ENCODE measurements around the gene CTU2. TPM values are rescaled to one million over a fixed set of nuclear protein-coding genes. Genes with fewer than 3 reads are reported as not detected.

CTU2 gene
- polyA plus RNA-seq, 1 donor = 11.0 TPM

GRCh38 chr16:88738151-88739084 is 32.1 kb downstream of the CTU2 start:
- H3K27me3 ChIP-seq (ENCODE audit: control insufficient read depth, insufficient read depth, low read length) = no peaks in the 10 kb centered on the region
- no peak for DNase-seq
- no peak overlapping the region for H3K27ac ChIP-seq (ENCODE audit: low read length)
- WGBS (ENCODE audit: insufficient coverage, low lambda C conversion rate) = no CpG with 5 or more reads among the region's 41 CpGs
- H3K9me3 ChIP-seq (ENCODE audit: control insufficient read depth, low read depth, low read length) = no peaks in the 10 kb centered on the region
- H3K36me3 ChIP-seq (ENCODE audit: control insufficient read depth, insufficient read depth, low read length) = peaks cover 57% of the 10 kb centered on the region
- H3K4me1 ChIP-seq (ENCODE audit: control insufficient read depth, insufficient read depth, low read length) = no peaks in the 10 kb centered on the region
- no peak overlapping the region for H3K4me3 ChIP-seq (ENCODE audit: low read length)

DNA sequence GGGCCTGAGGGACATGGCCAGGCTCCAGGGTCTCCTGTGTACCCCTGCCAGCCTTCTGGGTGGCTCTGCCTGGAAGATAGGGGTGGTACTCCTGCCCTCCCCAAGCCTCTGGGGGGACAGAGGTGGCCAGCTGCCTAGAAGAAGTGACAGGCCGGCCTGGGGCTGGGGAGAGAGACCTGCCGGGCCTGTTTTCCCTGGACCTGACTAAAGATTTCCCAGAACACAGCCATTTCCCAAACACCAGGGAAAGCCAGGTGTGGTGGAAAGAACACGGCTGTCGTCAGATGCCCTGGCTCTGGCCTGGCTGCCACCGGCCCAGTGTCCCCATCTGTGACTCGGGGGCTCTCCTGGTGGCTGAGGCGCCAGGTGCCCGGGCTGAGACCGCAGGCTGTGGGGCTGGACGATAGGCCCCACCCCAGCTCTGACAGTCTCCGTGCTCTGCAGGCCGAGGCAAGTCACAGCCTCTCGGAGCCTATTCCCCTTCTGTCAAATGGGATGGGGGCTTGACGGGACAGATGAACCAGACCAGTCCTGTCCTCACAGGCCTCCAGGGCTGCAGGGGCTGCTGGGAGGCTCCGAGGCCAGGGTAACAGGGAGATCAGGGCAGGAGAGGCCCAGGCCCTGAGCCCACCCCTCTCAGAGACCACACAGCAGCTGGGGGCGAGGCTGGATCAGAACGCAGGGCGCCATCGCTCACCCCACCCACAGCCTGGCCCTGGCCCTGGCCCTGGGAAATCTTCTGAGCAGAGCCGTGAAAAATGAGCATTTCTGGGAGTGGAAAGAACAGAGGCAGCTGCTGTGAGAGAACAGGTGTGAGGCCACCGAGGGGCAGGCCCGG is 33.1 kb downstream of the CTU2 start:
- Histone ChIP-seq H3K4me3 (ENCODE audit: low read length) (no peak overlapping the region), H3K36me3 (ENCODE audit: control insufficient read depth, insufficient read depth, low read length) (peaks cover 49% of the 10 kb centered on the region), H3K4me1 (ENCODE audit: control insufficient read depth, insufficient read depth, low read length) (peaks cover 6% of the 10 kb centered on the region), H3K9me3 (ENCODE audit: control insufficient read depth, low read depth, low read length) (no peaks in the 10 kb centered on the region), H3K27me3 (ENCODE audit: control insufficient read depth, insufficient read depth, low read length) (no peaks in the 10 kb centered on the region), H3K27ac (ENCODE audit: low read length) (no peak overlapping the region)
- no peak for DNase-seq
- no CpG with 5 or more reads among the region's 22 CpGs for WGBS (ENCODE audit: insufficient coverage, low lambda C conversion rate)

GRCh38 chr16:88739977-88740726 is 33.8 kb downstream of the CTU2 start:
- H3K27ac ChIP-seq (ENCODE audit: low read length) = no peak overlapping the region
- no peaks in the 10 kb centered on the region for H3K9me3 ChIP-seq (ENCODE audit: control insufficient read depth, low read depth, low read length)
- DNase-seq = no peak
- H3K4me1 ChIP-seq (ENCODE audit: control insufficient read depth, insufficient read depth, low read length) = peaks cover 8% of the 10 kb centered on the region
- no CpG with 5 or more reads among the region's 33 CpGs for WGBS (ENCODE audit: insufficient coverage, low lambda C conversion rate)
- H3K27me3 ChIP-seq (ENCODE audit: control insufficient read depth, insufficient read depth, low read length) = no peaks in the 10 kb centered on the region
- H3K36me3 ChIP-seq (ENCODE audit: control insufficient read depth, insufficient read depth, low read length) = peaks cover 41% of the 10 kb centered on the region
- H3K4me3 ChIP-seq (ENCODE audit: low read length) = no peak overlapping the region

- Histone ChIP-seq H3K27ac (ENCODE audit: low read length) (no peak overlapping the region), H3K27me3 (ENCODE audit: control insufficient read depth, insufficient read depth, low read length) (no peaks in the 10 kb centered on the region), H3K4me3 (ENCODE audit: low read length) (no peak overlapping the region), H3K4me1 (ENCODE audit: control insufficient read depth, insufficient read depth, low read length) (peaks cover 8% of the 10 kb centered on the region), H3K9me3 (ENCODE audit: control insufficient read depth, low read depth, low read length) (no peaks in the 10 kb centered on the region), H3K36me3 (ENCODE audit: control insufficient read depth, insufficient read depth, low read length) (peaks cover 35% of the 10 kb centered on the region)
- no CpG with 5 or more reads among the region's 12 CpGs for WGBS (ENCODE audit: insufficient coverage, low lambda C conversion rate)
- DNase-seq = no peak
Measured at GRCh38 chr16:88740727-88741055, 34.4 kb downstream of the CTU2 start.

DNA sequence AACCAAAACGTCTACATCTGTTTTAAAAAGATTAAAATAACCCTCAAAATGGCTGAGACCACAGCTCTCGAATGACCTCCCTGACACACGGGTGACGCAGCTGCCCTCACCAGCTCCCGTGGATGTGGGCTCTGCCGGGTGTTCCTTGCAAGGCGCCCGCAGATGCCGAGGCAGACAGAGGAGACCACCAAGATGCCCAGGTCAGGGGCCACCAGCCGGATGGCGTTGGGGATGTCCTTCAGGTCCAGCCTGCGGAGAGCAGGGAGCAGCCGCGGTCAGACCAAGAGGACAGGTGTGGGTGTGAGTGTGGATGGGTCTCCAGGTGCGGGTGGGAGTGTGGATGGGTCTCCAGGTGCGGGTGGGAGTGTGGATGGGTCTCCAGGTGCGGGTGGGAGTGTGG is 35.1 kb downstream of the CTU2 start:
- Histone ChIP-seq H3K4me3 (ENCODE audit: low read length) (no peak overlapping the region), H3K27ac (ENCODE audit: low read length) (no peak overlapping the region), H3K9me3 (ENCODE audit: control insufficient read depth, low read depth, low read length) (no peaks in the 10 kb centered on the region), H3K27me3 (ENCODE audit: control insufficient read depth, insufficient read depth, low read length) (no peaks in the 10 kb centered on the region), H3K36me3 (ENCODE audit: control insufficient read depth, insufficient read depth, low read length) (peaks cover 31% of the 10 kb centered on the region), H3K4me1 (ENCODE audit: control insufficient read depth, insufficient read depth, low read length) (peaks cover 8% of the 10 kb centered on the region)
- no peak for DNase-seq
- WGBS (ENCODE audit: insufficient coverage, low lambda C conversion rate) = no CpG with 5 or more reads among the region's 17 CpGs

- H3K27me3 ChIP-seq (ENCODE audit: control insufficient read depth, insufficient read depth, low read length) = no peaks in the 10 kb centered on the region
- no peak overlapping the region for H3K4me3 ChIP-seq (ENCODE audit: low read length)
- H3K4me1 ChIP-seq (ENCODE audit: control insufficient read depth, insufficient read depth, low read length) = peaks cover 8% of the 10 kb centered on the region
- no peak for DNase-seq
- WGBS (ENCODE audit: insufficient coverage, low lambda C conversion rate) = no CpG with 5 or more reads among the region's 19 CpGs
- no peak overlapping the region for H3K27ac ChIP-seq (ENCODE audit: low read length)
- peaks cover 30% of the 10 kb centered on the region for H3K36me3 ChIP-seq (ENCODE audit: control insufficient read depth, insufficient read depth, low read length)
- no peaks in the 10 kb centered on the region for H3K9me3 ChIP-seq (ENCODE audit: control insufficient read depth, low read depth, low read length)
Measured at GRCh38 chr16:88742896-88743605, 36.7 kb downstream of the CTU2 start.

- DNase-seq = peak; percentile 59 to 64
- H3K4me3 ChIP-seq (ENCODE audit: low read length) = no peak overlapping the region
- peaks cover 8% of the 10 kb centered on the region for H3K4me1 ChIP-seq (ENCODE audit: control insufficient read depth, insufficient read depth, low read length)
- no CpG with 5 or more reads among the region's 32 CpGs for WGBS (ENCODE audit: insufficient coverage, low lambda C conversion rate)
- H3K27ac ChIP-seq (ENCODE audit: low read length) = no peak overlapping the region
- H3K9me3 ChIP-seq (ENCODE audit: control insufficient read depth, low read depth, low read length) = no peaks in the 10 kb centered on the region
- H3K27me3 ChIP-seq (ENCODE audit: control insufficient read depth, insufficient read depth, low read length) = no peaks in the 10 kb centered on the region
- H3K36me3 ChIP-seq (ENCODE audit: control insufficient read depth, insufficient read depth, low read length) = peaks cover 29% of the 10 kb centered on the region
Measured at GRCh38 chr16:88743693-88744576, 37.6 kb downstream of the CTU2 start.

DNA sequence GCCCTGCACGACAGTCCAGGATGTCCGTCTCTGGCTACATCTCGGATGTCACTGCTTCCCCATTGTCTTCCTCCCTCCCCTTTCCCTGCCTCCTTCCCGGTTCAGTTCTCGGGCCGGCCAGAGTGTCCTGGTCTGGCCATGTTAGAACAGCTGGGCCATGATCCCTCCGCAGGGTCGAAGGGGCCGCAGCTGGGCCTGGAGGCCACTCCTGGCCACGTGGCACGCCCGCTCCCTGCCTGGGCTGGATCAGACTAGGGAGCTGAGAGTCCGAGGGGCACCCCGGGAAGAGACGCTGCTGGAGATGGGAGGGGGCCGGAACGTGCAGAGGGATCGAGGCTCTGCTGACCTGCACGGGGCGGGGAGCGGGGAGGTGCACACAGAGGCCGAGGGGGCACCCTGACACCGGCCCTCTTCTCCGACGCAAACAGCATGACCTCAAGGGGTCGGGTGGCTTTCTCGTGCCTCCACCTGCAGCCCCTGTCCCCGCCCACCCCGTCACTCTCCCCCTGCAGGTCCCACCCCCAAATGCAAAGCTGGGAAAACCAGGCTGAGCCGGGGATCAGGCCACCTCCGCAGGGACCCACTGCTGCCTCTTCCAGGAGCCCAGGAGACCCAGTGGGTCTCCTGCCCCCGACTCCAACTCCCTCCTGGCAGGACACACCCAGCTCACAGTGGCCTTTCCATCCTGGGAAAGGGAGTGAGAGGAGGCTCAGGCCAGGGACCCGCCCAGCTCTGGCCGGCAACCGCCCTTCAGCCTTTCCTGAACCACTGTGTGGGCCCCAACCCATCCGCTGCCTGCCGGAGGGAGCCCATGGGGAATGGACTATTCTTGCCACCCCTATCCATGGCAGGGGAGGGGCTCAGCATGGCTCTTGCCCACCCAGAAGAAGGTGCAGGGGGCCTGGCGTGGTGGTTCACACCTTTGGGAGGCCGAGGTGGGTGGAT is 38.5 kb downstream of the CTU2 start:
- Histone ChIP-seq H3K9me3 (ENCODE audit: control insufficient read depth, low read depth, low read length) (peaks cover 3% of the 10 kb centered on the region), H3K4me3 (ENCODE audit: low read length) (no peak overlapping the region), H3K36me3 (ENCODE audit: control insufficient read depth, insufficient read depth, low read length) (peaks cover 26% of the 10 kb centered on the region), H3K4me1 (ENCODE audit: control insufficient read depth, insufficient read depth, low read length) (peaks cover 8% of the 10 kb centered on the region), H3K27ac (ENCODE audit: low read length) (no peak overlapping the region), H3K27me3 (ENCODE audit: control insufficient read depth, insufficient read depth, low read length) (no peaks in the 10 kb centered on the region)
- no CpG with 5 or more reads among the region's 39 CpGs for WGBS (ENCODE audit: insufficient coverage, low lambda C conversion rate)
- peak in 1 of 2 donors; percentile 53 for DNase-seq

Data from large intestine (tissue), 3 donors.